SK-MEL-5 (cell line): ENCODE measurements around the gene ADAMTS14. TPM values are rescaled to one million over a fixed set of nuclear protein-coding genes. Genes with fewer than 3 reads are reported as not detected.

Source experiments
- DNase-seq: peaks from one replicate; pipeline ENCODE4 v3.0.0-alpha.2; 2016; ENCODE audit warnings: low read depth, low spot score
- in situ Hi-C: cut with HindIII; loops from 2 replicates; pipeline ENCODE4 v1.10.0; 2016; ENCODE audit warnings: low sequenced_read_pairs, high pct_unique_total_duplicates, low pct_unique_long_range_greater_than_20kb
- total RNA-seq: library from RNA; depleted of rRNA; stranded (reverse); fragments of >200 nt; shearing (Covaris generic); gene quantifications from 2 replicates; pipeline ENCODE4 v1.2.3, GENCODE V29; 2014

Gene ADAMTS14
- total RNA-seq, 1 experiment from 2014 or later: 0.16 TPM

DNA sequence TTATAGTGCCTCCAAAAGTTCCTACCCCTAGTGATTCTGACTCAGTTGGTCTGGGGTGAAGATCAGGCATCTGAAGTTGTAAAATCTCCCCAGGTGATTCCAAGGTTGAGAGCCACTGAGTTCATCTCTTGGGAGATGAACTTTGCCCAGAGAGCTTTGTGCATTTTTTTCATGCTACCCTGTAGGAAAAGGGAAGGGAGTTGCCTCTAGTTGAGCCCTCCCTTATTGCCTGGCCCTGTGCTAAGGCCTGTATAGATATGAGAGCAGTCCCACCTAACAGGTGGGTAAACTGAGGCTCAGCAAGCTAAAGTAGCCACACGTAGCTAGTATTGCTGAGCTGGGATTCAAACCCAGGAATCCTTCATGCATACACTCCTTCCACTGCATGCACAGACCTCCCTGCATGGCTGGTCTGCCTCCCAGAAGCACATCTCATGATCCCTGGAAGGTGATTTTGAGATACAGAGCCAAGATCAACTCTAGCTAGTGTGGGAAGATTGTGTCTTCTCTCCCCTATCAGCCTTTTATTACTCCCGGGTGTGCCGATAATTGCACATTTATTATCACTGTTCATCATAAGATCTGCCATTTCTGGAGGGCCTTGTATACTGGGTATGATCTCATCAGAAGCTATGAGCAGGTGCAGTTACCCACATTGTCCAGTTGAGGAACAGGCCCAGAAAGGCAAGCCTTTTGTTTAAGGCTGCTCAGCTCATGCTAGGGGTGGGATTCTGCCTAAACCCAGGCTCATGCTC, 65.9 kb downstream of the ADAMTS14 start:
- in situ Hi-C loops: no loop called here
- DNase-seq: no peak

DNA sequence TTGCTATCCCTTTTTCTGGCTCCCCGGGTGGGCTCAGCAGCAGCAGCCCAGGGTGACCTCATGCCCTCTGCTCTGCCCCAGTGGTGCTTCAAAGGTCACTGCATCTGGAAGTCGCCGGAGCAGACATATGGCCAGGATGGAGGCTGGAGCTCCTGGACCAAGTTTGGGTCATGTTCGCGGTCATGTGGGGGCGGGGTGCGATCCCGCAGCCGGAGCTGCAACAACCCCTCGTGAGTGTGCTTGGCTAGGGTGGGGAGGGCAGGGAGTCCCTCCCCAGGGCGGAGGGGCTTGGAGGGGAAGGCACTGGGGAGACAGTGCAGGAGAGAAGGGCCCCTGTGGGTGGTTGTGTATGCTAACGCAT, 66.4 kb downstream of the ADAMTS14 start:
- in situ Hi-C loops: no loop called here
- no peak for DNase-seq

DNA sequence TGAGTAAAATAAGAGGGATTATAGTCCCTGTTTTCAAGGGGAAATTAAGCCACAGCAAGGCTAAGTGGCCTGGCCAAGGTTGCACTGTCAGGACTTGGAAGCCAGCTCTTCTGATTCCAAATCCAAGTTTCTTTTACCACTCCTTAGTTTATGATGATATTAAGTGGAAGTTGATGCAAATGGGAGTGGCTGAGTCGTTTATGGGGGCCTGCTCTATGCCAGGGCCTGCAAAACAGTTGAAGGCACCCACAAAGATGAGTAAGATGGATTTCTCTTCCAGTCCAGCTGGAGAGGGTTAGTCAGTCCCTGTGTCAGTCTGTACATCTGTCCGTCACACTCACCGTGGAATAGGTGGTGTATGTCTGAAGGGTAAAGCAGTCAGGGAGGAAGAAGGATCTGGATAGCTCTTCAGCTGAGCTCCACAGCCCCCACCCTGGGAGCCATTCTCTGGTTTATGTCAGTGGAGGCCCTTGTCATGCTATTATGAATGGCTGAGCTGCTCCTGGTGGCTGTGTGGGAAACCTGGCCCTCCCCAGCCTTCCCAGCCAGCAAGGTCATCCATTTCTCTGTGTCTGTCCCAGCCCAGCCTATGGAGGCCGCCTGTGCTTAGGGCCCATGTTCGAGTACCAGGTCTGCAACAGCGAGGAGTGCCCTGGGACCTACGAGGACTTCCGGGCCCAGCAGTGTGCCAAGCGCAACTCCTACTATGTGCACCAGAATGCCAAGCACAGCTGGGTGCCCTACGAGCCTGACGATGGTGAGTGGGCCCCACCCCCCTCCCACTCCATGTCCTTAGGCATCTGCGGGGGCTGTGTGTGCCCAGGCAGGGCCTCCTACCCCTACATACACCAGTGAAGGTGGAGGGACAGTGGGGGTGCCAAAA, 68.3 kb downstream of the ADAMTS14 start:
- in situ Hi-C loops: no loop called here

DNA sequence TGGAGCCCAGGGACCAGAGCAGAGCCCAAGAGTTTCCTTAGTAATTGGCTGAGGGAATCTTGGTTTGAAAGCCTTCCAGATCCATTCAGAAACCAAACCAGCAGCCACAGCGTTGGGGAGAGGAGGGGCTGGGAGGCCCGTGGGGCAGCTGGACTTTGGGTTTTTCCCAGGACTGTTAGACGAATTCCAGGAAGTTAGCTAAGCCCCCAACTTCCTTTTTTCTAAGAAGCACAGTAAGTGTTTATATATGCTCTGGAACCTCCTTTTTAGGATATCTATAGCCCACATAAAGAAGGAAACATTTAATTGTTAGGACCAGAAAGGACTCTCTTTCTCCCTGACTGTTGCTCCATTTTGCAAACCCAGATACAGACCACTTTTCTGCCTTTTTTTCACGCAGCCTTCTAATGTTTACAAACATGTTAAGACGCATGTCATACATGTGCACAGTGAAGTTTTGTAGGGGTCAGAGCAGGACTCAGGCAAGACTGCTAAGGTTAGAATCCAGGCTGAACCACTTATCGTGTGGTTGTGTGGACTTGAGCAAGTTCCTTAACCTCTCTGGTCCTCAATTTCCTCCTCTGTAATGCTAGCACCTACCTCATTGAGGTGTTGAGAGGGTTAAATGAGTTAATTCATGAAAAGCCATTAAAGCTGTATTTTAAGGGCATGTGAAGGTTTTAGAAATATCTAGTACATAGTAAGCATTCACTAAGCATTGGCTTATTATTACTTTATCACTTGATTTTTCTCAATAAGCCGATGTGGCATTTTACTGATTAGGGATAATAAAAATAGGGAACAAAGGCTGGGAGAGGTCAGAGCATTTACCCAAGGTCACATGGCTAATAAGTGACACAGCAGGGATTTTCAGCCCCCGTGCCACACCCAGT, 70.5 kb downstream of the ADAMTS14 start:
- in situ Hi-C loops: no loop called here
- DNase-seq: no peak

More for the DNA sequence above, 68.3 kb downstream of the ADAMTS14 start:
- DNase-seq: no peak

DNA sequence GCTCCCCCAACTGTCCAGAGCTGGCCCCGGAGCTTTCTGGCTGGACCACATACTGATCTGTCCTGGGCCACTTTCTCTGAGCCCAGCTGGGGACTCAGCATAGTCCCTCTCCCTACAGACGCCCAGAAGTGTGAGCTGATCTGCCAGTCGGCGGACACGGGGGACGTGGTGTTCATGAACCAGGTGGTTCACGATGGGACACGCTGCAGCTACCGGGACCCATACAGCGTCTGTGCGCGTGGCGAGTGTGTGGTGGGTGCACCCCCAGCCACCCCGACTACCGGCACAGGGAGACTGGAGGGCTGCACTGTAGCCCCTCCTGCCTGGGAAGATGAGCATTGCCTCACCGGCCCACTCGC, 71.1 kb downstream of the ADAMTS14 start:
- in situ Hi-C loops: no loop called here
- no peak for DNase-seq

DNA sequence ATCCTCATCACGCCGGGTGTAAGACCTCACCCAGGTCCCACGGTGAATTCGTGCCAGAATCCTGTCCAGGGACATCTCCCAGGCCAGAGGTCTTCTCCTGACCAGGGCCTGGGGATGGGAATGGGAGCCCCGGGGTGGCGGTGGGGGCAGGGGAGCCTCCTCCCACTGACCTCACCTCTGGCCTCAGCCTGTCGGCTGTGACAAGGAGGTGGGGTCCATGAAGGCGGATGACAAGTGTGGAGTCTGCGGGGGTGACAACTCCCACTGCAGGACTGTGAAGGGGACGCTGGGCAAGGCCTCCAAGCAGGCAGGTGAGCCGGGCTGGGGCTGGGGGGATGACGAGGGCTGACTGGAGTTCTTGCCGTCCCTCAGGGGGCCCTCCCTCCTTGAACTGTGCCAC, 71.6 kb downstream of the ADAMTS14 start:
- in situ Hi-C loops: no loop called here

DNA sequence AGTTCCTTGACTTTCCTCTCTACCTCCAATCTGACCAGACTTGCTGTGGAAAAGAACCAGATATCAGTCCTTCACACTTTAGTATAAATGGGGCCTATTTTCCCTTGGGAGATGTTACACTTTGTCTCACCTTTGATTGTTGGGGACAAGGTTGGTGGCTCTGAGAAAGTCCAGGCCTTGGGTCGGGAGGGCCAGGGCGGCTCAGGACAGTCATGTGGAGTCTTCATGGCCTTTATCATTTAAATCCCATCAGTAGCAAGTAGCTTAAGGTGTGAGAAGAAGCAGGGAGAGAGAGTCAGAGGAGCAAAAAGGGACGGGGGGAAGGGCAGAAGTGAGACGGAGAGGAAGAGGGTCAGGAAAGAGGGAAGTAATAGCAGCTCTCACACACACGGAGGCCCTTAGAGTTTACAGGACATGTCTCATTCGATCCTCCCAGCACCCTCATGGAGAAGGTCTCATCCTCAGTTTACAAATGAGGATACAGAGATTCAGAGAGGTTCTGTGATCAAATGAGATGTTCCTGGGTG, 72.4 kb downstream of the ADAMTS14 start:
- in situ Hi-C loops: no loop called here
- DNase-seq: no peak

More for the DNA sequence above, 71.6 kb downstream of the ADAMTS14 start:
- DNase-seq: no peak

DNA sequence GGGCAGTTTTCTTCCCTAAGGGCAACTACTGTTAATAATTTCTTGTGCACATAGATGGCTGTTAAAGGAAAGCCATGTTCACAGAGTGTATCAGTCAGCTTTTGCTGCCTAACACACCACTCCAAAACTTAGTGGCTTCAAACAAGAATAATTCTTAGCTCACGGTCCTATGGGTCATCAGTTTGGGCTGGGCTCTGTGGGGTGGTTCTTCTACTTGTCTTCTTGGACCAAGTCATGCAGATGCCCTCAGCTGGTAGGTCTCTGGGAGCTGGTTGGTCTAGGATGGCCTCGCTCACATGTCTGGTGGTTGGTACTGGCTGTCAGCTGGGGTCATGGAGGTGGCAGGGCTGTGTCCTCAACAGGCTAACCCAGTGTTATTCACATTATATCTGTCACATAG, 73.2 kb downstream of the ADAMTS14 start:
- in situ Hi-C loops: no loop called here
- no peak for DNase-seq

DNA sequence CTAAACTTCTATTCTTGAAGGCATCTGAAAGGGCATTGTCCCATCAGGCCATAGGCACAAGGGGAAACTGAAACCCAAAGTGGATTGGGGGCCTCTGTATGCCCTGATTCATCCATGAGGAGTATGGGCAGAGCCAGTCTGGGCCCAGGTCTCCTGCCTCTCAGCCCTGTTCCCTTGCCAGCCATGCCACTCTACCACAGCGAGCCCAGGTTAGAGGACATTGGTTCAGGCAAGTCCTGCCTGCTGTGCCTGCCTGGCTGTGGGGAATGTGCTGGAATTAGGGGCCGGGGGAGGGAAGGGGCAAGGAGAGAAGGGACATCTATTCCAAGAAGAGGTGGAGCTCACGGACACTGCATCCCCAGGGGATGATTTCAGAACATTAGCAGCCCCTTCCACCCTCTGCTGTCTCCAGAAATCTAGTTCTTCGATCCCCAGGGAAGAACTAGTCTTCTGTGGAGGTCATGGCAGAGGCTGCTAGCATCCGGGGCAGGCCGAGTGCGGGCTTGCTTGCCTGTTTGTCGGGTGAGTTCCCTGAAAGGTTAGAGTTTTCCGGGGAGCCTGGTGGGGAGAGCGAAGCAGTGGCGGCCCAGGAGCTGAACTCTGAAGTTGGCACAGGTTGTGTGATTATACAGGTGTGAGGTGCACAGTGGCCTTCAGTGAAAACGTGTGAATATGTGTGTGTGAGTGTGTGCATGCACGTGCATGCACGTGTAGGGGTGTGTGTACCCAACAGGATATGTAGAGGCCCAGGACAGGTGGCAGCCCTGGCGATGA, 75.1 kb downstream of the ADAMTS14 start:
- in situ Hi-C loops: no loop called here
- DNase-seq: no peak

DNA sequence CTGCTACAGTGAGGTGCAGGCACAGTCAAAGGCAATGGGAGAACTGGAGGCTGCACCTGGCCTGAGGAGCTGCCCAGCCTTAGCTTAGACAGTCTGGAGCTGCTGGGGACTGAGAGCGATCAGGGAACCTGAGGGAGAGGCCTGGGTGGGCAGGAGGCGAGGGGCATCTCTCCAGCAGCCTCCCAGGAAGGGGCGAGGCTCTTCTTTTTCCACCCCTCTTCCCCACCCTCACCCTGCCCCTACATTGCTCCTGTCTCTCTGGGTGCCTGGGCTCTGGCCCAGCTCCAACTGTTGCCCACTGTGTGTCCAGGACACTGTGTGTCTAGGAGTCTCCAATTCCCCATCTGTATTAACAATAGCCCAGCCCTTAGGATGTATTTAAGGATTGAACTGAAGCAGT, 76.0 kb downstream of the ADAMTS14 start:
- in situ Hi-C loops: no loop called here
- no peak for DNase-seq

DNA sequence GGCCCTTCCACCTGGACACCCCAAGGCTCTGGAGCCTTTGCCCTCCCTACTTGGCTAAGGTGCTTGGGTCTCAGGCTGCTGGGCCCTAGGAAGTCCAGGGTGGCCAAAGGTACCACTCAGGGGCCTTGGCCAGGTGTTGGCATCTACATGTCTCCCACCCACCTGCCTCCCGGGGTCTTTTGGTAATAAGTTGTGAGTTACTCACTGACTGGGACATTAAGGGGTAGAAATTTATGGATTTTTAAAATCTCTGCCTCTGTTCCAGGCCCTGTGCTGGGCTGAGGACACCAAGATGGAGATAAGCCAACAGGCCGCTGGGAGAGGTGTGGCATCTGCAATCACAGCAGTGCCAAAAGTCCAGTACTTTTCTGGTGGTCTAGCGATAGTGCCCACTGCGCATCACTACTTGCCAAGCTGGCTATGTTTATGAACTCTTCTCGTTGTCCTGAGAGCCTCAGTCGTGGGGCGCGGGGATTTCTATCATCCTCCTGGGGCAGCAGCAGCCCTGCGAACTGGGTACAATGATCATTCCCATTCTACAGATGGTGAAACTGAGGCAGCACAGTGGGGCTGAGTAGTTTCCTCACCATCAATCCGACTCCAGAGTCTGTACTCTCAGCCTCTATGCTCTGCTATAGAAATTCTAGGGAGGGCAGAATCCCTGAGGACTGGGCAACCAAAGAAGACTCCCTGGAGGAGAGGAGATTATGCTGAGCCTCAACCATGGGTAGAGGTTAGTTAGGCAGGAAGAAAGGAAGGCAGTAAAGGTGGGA, 76.7 kb downstream of the ADAMTS14 start:
- in situ Hi-C loops: no loop called here
- no peak for DNase-seq

DNA sequence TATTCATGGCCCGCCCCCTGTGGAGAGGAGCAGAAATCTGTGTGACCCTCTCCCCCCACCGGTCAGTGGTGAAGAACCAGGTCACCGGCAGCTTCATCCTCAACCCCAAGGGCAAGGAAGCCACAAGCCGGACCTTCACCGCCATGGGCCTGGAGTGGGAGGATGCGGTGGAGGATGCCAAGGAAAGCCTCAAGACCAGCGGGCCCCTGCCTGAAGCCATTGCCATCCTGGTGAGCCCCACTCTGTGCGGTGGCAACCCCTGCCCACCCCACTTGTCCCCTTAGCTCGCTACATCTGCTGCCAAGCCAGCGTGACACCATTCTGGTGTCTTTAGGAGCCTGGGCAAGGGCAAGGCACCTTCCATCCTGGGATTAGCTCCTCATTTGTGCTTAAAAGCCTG, 77.5 kb downstream of the ADAMTS14 start:
- no peak for DNase-seq
- in situ Hi-C loops: no loop called here

DNA sequence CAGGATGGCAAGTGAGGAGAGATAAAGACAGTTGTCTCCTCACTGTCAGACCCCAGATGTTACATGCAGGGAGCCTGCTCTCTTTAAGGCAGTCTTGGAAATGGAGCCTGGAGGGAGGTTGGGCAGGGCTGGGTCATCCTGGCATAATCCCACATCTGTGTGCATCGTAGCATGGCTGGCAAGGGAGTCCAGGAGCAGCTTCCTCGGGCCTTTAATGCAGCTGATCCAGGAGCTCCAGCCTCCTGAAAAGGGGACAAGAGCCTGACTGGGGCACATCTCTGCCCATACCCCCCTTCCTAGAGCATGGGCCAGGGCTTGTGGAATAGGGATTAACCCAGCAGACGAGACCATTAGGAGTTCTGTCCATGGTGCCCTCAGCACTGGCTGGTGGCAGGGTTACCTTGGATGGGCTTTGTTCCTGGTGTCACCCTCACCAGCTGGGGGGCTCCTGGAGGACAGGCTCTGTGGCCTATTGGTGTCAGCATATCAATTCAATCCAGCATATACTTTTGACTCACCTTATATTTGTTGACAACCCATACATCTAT, 77.9 kb downstream of the ADAMTS14 start:
- DNase-seq: no peak
- in situ Hi-C loops: no loop called here

DNA sequence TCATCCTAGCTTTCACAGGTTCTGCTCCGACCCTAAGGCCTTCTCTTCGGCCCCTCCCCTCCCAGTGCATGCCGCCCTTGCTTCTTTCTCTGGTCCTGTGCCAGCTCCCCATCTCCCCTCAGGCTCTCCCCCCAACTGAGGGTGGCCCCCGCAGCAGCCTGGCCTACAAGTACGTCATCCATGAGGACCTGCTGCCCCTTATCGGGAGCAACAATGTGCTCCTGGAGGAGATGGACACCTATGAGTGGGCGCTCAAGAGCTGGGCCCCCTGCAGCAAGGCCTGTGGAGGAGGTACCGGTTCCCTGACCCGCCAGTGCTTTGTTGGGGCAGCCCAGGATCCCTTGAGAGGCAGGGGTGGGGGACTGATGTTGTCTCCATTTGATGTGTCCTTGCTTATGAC, 79.0 kb downstream of the ADAMTS14 start:
- in situ Hi-C loops: no loop called here
- no peak for DNase-seq

DNA sequence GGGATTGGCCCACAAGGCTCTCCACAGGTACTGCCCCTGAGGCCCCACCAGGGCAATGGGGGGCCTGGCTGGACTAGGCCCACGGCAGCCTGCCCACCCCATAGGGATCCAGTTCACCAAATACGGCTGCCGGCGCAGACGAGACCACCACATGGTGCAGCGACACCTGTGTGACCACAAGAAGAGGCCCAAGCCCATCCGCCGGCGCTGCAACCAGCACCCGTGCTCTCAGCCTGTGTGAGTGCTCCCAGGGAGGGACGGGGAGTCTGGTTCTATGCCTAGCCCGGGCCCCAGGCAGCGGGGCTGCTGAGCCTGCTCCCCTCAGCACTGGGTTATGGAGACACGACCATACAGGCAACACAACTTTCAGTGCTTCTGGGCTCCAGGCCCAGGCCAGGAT, 79.7 kb downstream of the ADAMTS14 start:
- no peak for DNase-seq
- in situ Hi-C loops: no loop called here

DNA sequence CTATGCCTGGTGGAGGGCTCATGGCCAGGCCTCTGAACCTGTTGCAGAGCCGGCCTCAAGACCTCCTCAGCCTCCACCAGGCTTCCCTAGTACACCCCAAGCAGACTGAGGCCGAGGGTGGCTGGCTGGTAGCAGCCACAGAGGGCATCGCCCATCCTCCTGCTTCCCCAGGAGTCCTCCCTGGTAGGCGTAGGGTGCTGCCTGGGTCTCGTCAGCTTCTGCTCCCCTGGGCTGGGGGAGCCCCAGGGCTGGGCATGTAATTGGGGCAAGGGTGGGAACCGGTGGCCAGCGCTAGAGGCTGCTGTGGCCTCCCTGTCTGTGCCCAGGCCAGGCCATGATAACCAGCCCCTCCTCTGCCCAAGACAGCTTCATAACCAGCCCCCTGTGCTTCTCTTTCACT, 80.3 kb downstream of the ADAMTS14 start:
- in situ Hi-C loops: no loop called here
- DNase-seq: no peak
